ENCODE results near the gene HLA-C.
"Not testable (repeated sequence)": the region's sequence is repeated elsewhere in the genome, so short reads cannot be mapped to it uniquely, and the experiment has no call there.

Gene HLA-C

GRCh38 chr6:31294056-31294455 is 22.2 kb upstream of the HLA-C start:
- DNase-seq (ENCODE audit: extremely low spot score): no peak
- TF ChIP-seq LEF1 (IDR thresholded peaks at IDR 0.05; ENCODE audit: borderline replicate concordance) (no peak), FOXK2 (IDR thresholded peaks at IDR 0.05) (no peak), CTBP1 (IDR thresholded peaks at IDR 0.05; ENCODE audit: borderline replicate concordance) (no peak)
- ChIA-PET POLR2A (no interaction called here), CTCF (no interaction called here)

GRCh38 chr6:31293343-31293742 is 21.5 kb upstream of the HLA-C start:
- DNase-seq (ENCODE audit: extremely low spot score): peak; percentile 31
- CTCF ChIA-PET: no interaction called here

GRCh38 chr6:31289788-31290187 is 17.9 kb upstream of the HLA-C start:
- CTCF ChIA-PET: no interaction called here
- DNase-seq (ENCODE audit: extremely low spot score): no peak
- POLR2A ChIA-PET: no interaction called here
- TF ChIP-seq CTBP1 (IDR thresholded peaks at IDR 0.05; ENCODE audit: borderline replicate concordance) (no peak), SP1 (IDR thresholded peaks at IDR 0.05) (no peak), FOXK2 (IDR thresholded peaks at IDR 0.05) (no peak)

More at GRCh38 chr6:31293343-31293742, 21.5 kb upstream of the HLA-C start:
- POLR2A ChIA-PET: no interaction called here
- TF ChIP-seq ARNT (IDR thresholded peaks at IDR 0.05) (no peak), TARDBP (IDR thresholded peaks at IDR 0.05) (no peak)

GRCh38 chr6:31287619-31288018 is 15.7 kb upstream of the HLA-C start:
- CTCF ChIA-PET: no interaction called here
- POLR2A ChIA-PET: no interaction called here
- DNase-seq (ENCODE audit: extremely low spot score): no peak
- TF ChIP-seq FOXM1 (IDR thresholded peaks at IDR 0.05; ENCODE audit: borderline replicate concordance): no peak
- TF ChIP-seq LEF1 (IDR thresholded peaks at IDR 0.05; ENCODE audit: borderline replicate concordance): no peak
- no peak for TF ChIP-seq ELF4 (IDR thresholded peaks at IDR 0.05)
- no peak for TF ChIP-seq L3MBTL2 (conservative IDR thresholded peaks at IDR 0.05)
- no peak for TF ChIP-seq SP1 (IDR thresholded peaks at IDR 0.05)
- no peak for TF ChIP-seq ARNT (IDR thresholded peaks at IDR 0.05)
- TF ChIP-seq FOXA1 (IDR thresholded peaks at IDR 0.05): no peak
- TF ChIP-seq CTBP1 (IDR thresholded peaks at IDR 0.05; ENCODE audit: borderline replicate concordance): no peak
- no peak for TF ChIP-seq FOXK2 (IDR thresholded peaks at IDR 0.05)
- no peak for TF ChIP-seq BHLHE40 (IDR thresholded peaks at IDR 0.05; ENCODE audit: borderline replicate concordance)
- TF ChIP-seq HDGF (IDR thresholded peaks at IDR 0.05; ENCODE audit: borderline replicate concordance): no peak
- TF ChIP-seq PKNOX1 (IDR thresholded peaks at IDR 0.05): no peak
- TF ChIP-seq TARDBP (IDR thresholded peaks at IDR 0.05): no peak
- TF ChIP-seq SUZ12 (IDR thresholded peaks at IDR 0.05): no peak
- TF ChIP-seq ZNF384 (IDR thresholded peaks at IDR 0.05): no peak
- no peak for TF ChIP-seq NFRKB (IDR thresholded peaks at IDR 0.05)

GRCh38 chr6:31285982-31286381 is 14.1 kb upstream of the HLA-C start:
- CTCF ChIA-PET: interaction anchor here (0.7 kb wide), 1 partner anchor 199 kb away, joined by 4 read pairs; no protein-coding TSS in a partner anchor
- no peak for TF ChIP-seq NFRKB (IDR thresholded peaks at IDR 0.05)
- TF ChIP-seq ZNF384 (IDR thresholded peaks at IDR 0.05): no peak
- no peak for TF ChIP-seq FOXK2 (IDR thresholded peaks at IDR 0.05)
- no peak for DNase-seq (ENCODE audit: extremely low spot score)
- POLR2A ChIA-PET: no interaction called here

- no peak for DNase-seq (ENCODE audit: extremely low spot score)
- TF ChIP-seq L3MBTL2 (conservative IDR thresholded peaks at IDR 0.05) (no peak), SUZ12 (IDR thresholded peaks at IDR 0.05) (no peak), TARDBP (IDR thresholded peaks at IDR 0.05) (no peak), LEF1 (IDR thresholded peaks at IDR 0.05; ENCODE audit: borderline replicate concordance) (no peak), FOXA1 (IDR thresholded peaks at IDR 0.05) (no peak), ELF4 (IDR thresholded peaks at IDR 0.05) (no peak), SP1 (IDR thresholded peaks at IDR 0.05) (no peak), CTBP1 (IDR thresholded peaks at IDR 0.05; ENCODE audit: borderline replicate concordance) (no peak), PKNOX1 (IDR thresholded peaks at IDR 0.05) (no peak), NFRKB (IDR thresholded peaks at IDR 0.05) (no peak), ZNF384 (IDR thresholded peaks at IDR 0.05) (no peak), FOXK2 (IDR thresholded peaks at IDR 0.05) (no peak), HDGF (IDR thresholded peaks at IDR 0.05; ENCODE audit: borderline replicate concordance) (no peak), BHLHE40 (IDR thresholded peaks at IDR 0.05; ENCODE audit: borderline replicate concordance) (no peak)
- CTCF ChIA-PET: interaction anchor here (0.7 kb wide), 1 partner anchor 198 kb away, joined by 4 read pairs; no protein-coding TSS in a partner anchor
- POLR2A ChIA-PET: no interaction called here
Observed at GRCh38 chr6:31285486-31285885, 13.6 kb upstream of the HLA-C start.

GRCh38 chr6:31279647-31280046 is 7.8 kb upstream of the HLA-C start:
- DNase-seq (ENCODE audit: extremely low spot score); POLR2A ChIA-PET; CTCF ChIA-PET: not testable (repeated sequence)

- ChIA-PET POLR2A (interaction anchor here (0.8 to 1.3 kb wide), 3 partner anchors 27 to 94 kb away, joined by 3 to 4 read pairs (median 4); no protein-coding TSS in a partner anchor), CTCF (interaction anchor here (0.8 kb wide), 1 partner anchor 93 kb away, joined by 5 read pairs; no protein-coding TSS in a partner anchor)
- no peak for DNase-seq (ENCODE audit: extremely low spot score)
- TF ChIP-seq BHLHE40 (IDR thresholded peaks at IDR 0.05; ENCODE audit: borderline replicate concordance) (no peak), FOXM1 (IDR thresholded peaks at IDR 0.05; ENCODE audit: borderline replicate concordance) (no peak), CTBP1 (IDR thresholded peaks at IDR 0.05; ENCODE audit: borderline replicate concordance) (no peak), ZNF384 (IDR thresholded peaks at IDR 0.05) (no peak), HDGF (IDR thresholded peaks at IDR 0.05; ENCODE audit: borderline replicate concordance) (no peak), SUZ12 (IDR thresholded peaks at IDR 0.05) (no peak), NFRKB (IDR thresholded peaks at IDR 0.05) (no peak), LEF1 (IDR thresholded peaks at IDR 0.05; ENCODE audit: borderline replicate concordance) (no peak), FOXA1 (IDR thresholded peaks at IDR 0.05) (no peak), TARDBP (IDR thresholded peaks at IDR 0.05) (no peak), ARNT (IDR thresholded peaks at IDR 0.05) (no peak), FOXK2 (IDR thresholded peaks at IDR 0.05) (no peak), PKNOX1 (IDR thresholded peaks at IDR 0.05) (no peak), L3MBTL2 (conservative IDR thresholded peaks at IDR 0.05) (no peak), ELF4 (IDR thresholded peaks at IDR 0.05) (no peak), SP1 (IDR thresholded peaks at IDR 0.05) (no peak)
Observed at GRCh38 chr6:31272836-31273626, 1.1 kb upstream of the HLA-C start.

Measured in HEK293T (cell line).